AG08396 (cell line): ENCODE results near the gene MOGAT2.
"Not testable (repeated sequence)": the region's sequence is repeated elsewhere in the genome, so short reads cannot be mapped to it uniquely, and the experiment has no call there.

ENCODE experiments used
- DNase-seq: peaks from one replicate; pipeline ENCODE4 v3.0.0; 2012; ENCODE audit warnings: low spot score, mixed read lengths

Gene MOGAT2

GRCh38 chr11:75719340-75720239 is 2.0 kb downstream of the MOGAT2 start:
- DNase-seq, result no peak

GRCh38 chr11:75720639-75721038 is 3.0 kb downstream of the MOGAT2 start:
- DNase-seq, result no peak

- DNase-seq, result no peak
These were observed 4.4 kb downstream of the MOGAT2 start for GRCh38 chr11:75721852-75722668.

GRCh38 chr11:75722669-75723042 is 5.0 kb downstream of the MOGAT2 start:
- DNase-seq, result no peak

- no peak for DNase-seq
These were observed 8.1 kb downstream of the MOGAT2 start for GRCh38 chr11:75725547-75726320.

GRCh38 chr11:75728992-75729391 is 11.4 kb downstream of the MOGAT2 start:
- DNase-seq, result no peak

- DNase-seq, result no peak
These were observed 13.5 kb downstream of the MOGAT2 start for GRCh38 chr11:75731095-75731494.

- DNase-seq, result no peak
These were observed 15.4 kb downstream of the MOGAT2 start for GRCh38 chr11:75733071-75733430.

GRCh38 chr11:75733431-75734107 is 15.9 kb downstream of the MOGAT2 start:
- no peak for DNase-seq

- DNase-seq, result no peak
These were observed 17.0 kb downstream of the MOGAT2 start for GRCh38 chr11:75734491-75735180.

GRCh38 chr11:75735181-75735845 is 17.7 kb downstream of the MOGAT2 start:
- DNase-seq, result no peak

- DNase-seq, result no peak
These were observed 19.7 kb downstream of the MOGAT2 start for GRCh38 chr11:75737314-75737713.

GRCh38 chr11:75740681-75741080 is 23.0 kb downstream of the MOGAT2 start:
- no peak for DNase-seq

GRCh38 chr11:75743159-75743558 is 25.5 kb downstream of the MOGAT2 start:
- not testable (repeated sequence) for DNase-seq

GRCh38 chr11:75743711-75744563 is 26.3 kb downstream of the MOGAT2 start:
- DNase-seq, result no peak

GRCh38 chr11:75745807-75746206 is 28.2 kb downstream of the MOGAT2 start:
- no peak for DNase-seq

GRCh38 chr11:75748729-75749273 is 31.2 kb downstream of the MOGAT2 start:
- DNase-seq, result not testable (repeated sequence)

- DNase-seq, result not testable (repeated sequence)
These were observed 37.3 kb downstream of the MOGAT2 start for GRCh38 chr11:75754933-75755332.

GRCh38 chr11:75757651-75758050 is 40.0 kb downstream of the MOGAT2 start:
- DNase-seq, result no peak
